ENCODE data around the gene TGFBI.

DNA sequence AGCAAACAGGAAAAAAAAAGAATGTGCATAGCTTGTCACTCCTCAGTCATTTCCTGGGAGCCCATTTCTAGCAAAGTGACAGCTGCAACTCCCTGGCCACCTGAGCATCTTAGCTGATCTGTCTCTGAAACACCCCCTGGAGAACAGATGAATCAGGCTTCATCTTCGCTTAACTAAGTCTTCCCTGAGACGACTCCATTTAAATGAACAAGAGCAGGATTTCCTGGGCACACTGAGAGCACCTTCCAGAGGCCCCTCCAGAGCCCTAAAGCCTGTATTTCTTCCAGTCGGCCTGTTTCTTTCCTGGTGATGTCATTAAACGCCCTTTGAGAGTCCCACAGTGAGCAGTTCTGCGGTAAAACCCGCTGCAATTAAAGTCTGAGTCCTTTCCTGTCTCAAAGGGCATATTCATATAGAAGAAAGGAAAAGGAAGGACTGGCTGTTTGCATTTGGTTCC, 13.9 kb downstream of the TGFBI start:
- TF ChIP-seq EZH2 (IDR thresholded peaks at IDR 0.05), result no peak
- TF ChIP-seq, protein P1, sequence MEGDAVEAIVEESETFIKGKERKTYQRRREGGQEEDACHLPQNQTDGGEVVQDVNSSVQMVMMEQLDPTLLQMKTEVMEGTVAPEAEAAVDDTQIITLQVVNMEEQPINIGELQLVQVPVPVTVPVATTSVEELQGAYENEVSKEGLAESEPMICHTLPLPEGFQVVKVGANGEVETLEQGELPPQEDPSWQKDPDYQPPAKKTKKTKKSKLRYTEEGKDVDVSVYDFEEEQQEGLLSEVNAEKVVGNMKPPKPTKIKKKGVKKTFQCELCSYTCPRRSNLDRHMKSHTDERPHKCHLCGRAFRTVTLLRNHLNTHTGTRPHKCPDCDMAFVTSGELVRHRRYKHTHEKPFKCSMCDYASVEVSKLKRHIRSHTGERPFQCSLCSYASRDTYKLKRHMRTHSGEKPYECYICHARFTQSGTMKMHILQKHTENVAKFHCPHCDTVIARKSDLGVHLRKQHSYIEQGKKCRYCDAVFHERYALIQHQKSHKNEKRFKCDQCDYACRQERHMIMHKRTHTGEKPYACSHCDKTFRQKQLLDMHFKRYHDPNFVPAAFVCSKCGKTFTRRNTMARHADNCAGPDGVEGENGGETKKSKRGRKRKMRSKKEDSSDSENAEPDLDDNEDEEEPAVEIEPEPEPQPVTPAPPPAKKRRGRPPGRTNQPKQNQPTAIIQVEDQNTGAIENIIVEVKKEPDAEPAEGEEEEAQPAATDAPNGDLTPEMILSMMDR (IDR thresholded peaks at IDR 0.05), result no peak
